ENCODE data around the gene SMARCA5.
"Not testable (repeated sequence)": the region's sequence is repeated elsewhere in the genome, so short reads cannot be mapped to it uniquely, and the experiment has no call there.

Gene SMARCA5

GRCh38 chr4:143513314-143514168 lies at the start of gene SMARCA5:
SMARCA5 (plus strand) TSS chr4:143513702; CDS start chr4:143513925, 223 bp downstream.
- DNase-seq (ENCODE audit: extremely low read depth in 1 of 2, low read depth in 1 of 2): peak; percentile 91 to 93

GRCh38 chr4:143473334-143474126 lies 40.0 kb upstream of the SMARCA5 start:
- DNase-seq (ENCODE audit: extremely low read depth in 1 of 2, low read depth in 1 of 2): no peak

GRCh38 chr4:143477487-143477886 lies 36.0 kb upstream of the SMARCA5 start:
- DNase-seq (ENCODE audit: extremely low read depth in 1 of 2, low read depth in 1 of 2): no peak

GRCh38 chr4:143481361-143481760 lies 32.1 kb upstream of the SMARCA5 start:
- no peak for DNase-seq (ENCODE audit: extremely low read depth in 1 of 2, low read depth in 1 of 2)

GRCh38 chr4:143482840-143483239 lies 30.7 kb upstream of the SMARCA5 start:
- DNase-seq (ENCODE audit: extremely low read depth in 1 of 2, low read depth in 1 of 2): no peak

- no peak for DNase-seq (ENCODE audit: extremely low read depth in 1 of 2, low read depth in 1 of 2)
Observed at GRCh38 chr4:143486314-143486713, 27.2 kb upstream of the SMARCA5 start.

GRCh38 chr4:143488687-143489086 lies 24.8 kb upstream of the SMARCA5 start:
- DNase-seq (ENCODE audit: extremely low read depth in 1 of 2, low read depth in 1 of 2): no peak

- DNase-seq (ENCODE audit: extremely low read depth in 1 of 2, low read depth in 1 of 2): no peak
Observed at GRCh38 chr4:143489106-143489505, 24.4 kb upstream of the SMARCA5 start.

- no peak for DNase-seq (ENCODE audit: extremely low read depth in 1 of 2, low read depth in 1 of 2)
Observed at GRCh38 chr4:143498021-143498420, 15.5 kb upstream of the SMARCA5 start.

GRCh38 chr4:143502231-143502630 lies 11.3 kb upstream of the SMARCA5 start:
- no peak for DNase-seq (ENCODE audit: extremely low read depth in 1 of 2, low read depth in 1 of 2)

- DNase-seq (ENCODE audit: extremely low read depth in 1 of 2, low read depth in 1 of 2): no peak
Observed at GRCh38 chr4:143506031-143506430, 7.5 kb upstream of the SMARCA5 start.

- no peak for DNase-seq (ENCODE audit: extremely low read depth in 1 of 2, low read depth in 1 of 2)
Observed at GRCh38 chr4:143511906-143512305, 1.6 kb upstream of the SMARCA5 start.

GRCh38 chr4:143512978-143513313 lies 556 bp upstream of the SMARCA5 start:
- DNase-seq (ENCODE audit: extremely low read depth in 1 of 2, low read depth in 1 of 2): no peak

- DNase-seq (ENCODE audit: extremely low read depth in 1 of 2, low read depth in 1 of 2): no peak
Observed at GRCh38 chr4:143514169-143514495, 630 bp downstream of the SMARCA5 start.

GRCh38 chr4:143514497-143514896 lies 995 bp downstream of the SMARCA5 start:
- DNase-seq (ENCODE audit: extremely low read depth in 1 of 2, low read depth in 1 of 2): no peak

GRCh38 chr4:143514901-143515300 lies 1.4 kb downstream of the SMARCA5 start:
- DNase-seq (ENCODE audit: extremely low read depth in 1 of 2, low read depth in 1 of 2): no peak

- DNase-seq (ENCODE audit: extremely low read depth in 1 of 2, low read depth in 1 of 2): no peak
Observed at GRCh38 chr4:143515905-143516304, 2.4 kb downstream of the SMARCA5 start.

- DNase-seq (ENCODE audit: extremely low read depth in 1 of 2, low read depth in 1 of 2): no peak
Observed at GRCh38 chr4:143517764-143518163, 4.3 kb downstream of the SMARCA5 start.

- no peak for DNase-seq (ENCODE audit: extremely low read depth in 1 of 2, low read depth in 1 of 2)
Observed at GRCh38 chr4:143524211-143524610, 10.7 kb downstream of the SMARCA5 start.

- DNase-seq (ENCODE audit: extremely low read depth in 1 of 2, low read depth in 1 of 2): not testable (repeated sequence)
Observed at GRCh38 chr4:143528046-143528445, 14.5 kb downstream of the SMARCA5 start.

- no peak for DNase-seq (ENCODE audit: extremely low read depth in 1 of 2, low read depth in 1 of 2)
Observed at GRCh38 chr4:143531380-143531779, 17.9 kb downstream of the SMARCA5 start.
